Urothelium cell line (cell line): Measurements from ENCODE around the gene ASCL2.

Experiments
- DNase-seq: peaks from one replicate; pipeline ENCODE4 v3.0.0; 2011; ENCODE audit warnings: low spot score, mixed read lengths
- FAIRE-seq: peaks from 2 replicates; lab custom pipeline; 2011; peaks lifted over from hg19 to GRCh38; lab: Jason Lieb, UNC

The ASCL2 gene, protein sequence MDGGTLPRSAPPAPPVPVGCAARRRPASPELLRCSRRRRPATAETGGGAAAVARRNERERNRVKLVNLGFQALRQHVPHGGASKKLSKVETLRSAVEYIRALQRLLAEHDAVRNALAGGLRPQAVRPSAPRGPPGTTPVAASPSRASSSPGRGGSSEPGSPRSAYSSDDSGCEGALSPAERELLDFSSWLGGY

GRCh38 chr11:2270322-2271076 is at the start of gene ASCL2:
ASCL2 (minus strand) TSS chr11:2270588; CDS start chr11:2270332, 256 bp downstream.
- FAIRE-seq (no peak), DNase-seq (no peak)

- DNase-seq (no peak), FAIRE-seq (no peak)
Observed at GRCh38 chr11:2319791-2320472, 49.5 kb upstream of the ASCL2 start.

- FAIRE-seq (no peak), DNase-seq (no peak)
Observed at GRCh38 chr11:2318707-2319106, 48.3 kb upstream of the ASCL2 start.

DNA sequence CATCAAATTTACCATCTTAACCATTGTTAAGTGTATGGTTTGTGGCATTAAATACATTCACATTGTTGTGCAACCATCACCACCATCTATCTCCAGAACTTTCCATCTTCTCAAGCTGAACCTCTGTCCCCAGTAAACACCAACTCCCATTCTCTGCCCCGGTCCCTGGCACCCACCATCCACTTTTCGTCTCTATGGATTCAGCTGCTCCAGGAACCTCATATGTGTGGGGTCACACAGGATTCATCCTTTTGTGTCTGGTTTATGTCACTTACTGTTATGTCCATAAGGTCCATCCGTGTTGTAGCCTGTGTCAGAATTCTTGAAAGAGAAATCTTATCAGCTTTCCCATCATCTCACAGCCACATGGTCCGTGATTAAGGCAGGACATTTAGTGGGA is 47.7 kb upstream of the ASCL2 start:
- DNase-seq (no peak), FAIRE-seq (no peak)

DNA sequence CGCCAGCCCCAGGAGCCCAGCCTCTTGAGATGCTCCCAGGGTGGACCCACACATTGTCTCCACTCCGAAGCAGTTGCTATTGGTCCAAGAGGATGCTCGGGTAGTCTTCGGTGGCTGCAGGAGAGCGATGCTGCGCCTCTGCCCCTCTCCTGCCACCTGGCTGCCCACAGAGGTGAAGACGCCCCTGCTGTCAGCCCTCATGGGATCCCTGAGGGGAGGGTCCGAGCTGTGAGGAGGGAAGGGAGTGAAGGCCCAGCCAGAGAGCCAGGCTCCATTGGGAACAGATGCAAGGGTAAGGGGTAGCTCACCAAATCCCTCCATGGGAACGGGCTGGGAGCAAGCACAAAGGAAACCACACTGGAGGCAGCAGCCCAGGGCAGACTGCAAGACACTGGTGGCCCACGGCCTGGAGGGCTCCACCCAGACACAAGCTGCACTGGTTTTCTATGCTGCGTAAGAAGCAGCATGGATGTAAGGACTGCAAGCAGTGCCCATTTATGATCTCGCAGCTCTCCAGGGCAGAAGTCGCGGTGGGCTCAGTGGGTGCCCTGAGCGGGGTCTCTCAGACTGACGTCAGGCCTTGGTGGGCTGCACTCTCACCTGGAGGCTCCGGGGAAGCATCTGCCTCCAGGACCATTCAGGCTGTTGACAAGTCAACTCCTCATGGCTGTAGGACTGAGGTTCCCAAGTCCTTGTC is 47.1 kb upstream of the ASCL2 start:
- DNase-seq (no peak), FAIRE-seq (no peak)

DNA sequence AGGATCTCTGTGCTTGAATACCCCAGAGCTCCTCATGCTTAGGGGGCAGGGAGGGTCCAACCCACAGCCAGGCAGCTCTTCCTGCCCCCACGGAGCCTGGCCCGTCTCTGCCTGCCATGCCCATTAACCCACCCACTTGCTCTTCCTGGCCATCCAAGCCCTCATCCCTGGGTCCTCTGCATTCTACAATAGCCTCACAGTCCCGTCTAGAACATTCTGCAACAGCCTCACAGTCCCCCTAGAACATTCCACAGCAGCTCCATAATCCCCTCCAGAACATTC is 46.5 kb upstream of the ASCL2 start:
- DNase-seq = no peak
- no peak for FAIRE-seq

- FAIRE-seq = no peak
- no peak for DNase-seq
Observed at GRCh38 chr11:2316169-2316962, 46.0 kb upstream of the ASCL2 start.

DNA sequence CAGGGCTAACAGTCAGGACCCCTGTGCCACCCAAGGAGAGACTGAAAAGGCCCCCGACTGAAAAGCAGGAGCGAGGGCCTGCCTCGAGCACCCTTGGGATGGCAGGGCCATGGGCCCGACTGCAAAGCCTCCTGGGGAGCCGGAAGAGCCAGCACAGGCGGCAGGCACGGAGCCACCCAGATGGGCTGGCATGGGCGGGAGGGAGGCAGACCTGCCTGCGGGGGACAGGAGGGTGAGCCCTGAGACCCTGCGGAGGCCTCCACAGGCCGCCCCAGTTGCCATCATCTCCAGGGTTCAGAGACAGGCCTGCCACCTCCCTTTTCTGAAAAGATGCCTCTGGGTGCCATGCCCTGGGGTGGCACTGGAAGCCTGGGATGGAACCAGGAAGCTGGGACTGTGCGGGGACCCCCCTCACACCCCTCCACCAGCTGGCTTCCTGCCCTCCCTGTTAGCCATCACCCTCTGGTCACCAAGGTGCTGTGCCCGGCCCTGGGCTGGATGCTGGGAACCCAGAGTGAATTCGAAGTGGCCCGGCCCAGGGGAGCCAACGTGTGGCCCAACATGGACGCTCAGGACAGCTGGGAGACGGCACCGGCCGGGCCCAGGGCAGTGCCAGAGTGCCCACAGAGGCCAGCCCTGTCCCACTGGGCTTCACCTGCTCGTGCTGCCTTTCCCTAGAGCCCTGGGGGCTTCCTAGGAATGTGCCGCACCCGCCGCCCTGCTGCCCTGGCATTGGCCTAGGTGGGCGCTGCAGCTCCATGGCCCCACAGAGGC is 45.2 kb upstream of the ASCL2 start:
- no peak for DNase-seq
- no peak for FAIRE-seq

DNA sequence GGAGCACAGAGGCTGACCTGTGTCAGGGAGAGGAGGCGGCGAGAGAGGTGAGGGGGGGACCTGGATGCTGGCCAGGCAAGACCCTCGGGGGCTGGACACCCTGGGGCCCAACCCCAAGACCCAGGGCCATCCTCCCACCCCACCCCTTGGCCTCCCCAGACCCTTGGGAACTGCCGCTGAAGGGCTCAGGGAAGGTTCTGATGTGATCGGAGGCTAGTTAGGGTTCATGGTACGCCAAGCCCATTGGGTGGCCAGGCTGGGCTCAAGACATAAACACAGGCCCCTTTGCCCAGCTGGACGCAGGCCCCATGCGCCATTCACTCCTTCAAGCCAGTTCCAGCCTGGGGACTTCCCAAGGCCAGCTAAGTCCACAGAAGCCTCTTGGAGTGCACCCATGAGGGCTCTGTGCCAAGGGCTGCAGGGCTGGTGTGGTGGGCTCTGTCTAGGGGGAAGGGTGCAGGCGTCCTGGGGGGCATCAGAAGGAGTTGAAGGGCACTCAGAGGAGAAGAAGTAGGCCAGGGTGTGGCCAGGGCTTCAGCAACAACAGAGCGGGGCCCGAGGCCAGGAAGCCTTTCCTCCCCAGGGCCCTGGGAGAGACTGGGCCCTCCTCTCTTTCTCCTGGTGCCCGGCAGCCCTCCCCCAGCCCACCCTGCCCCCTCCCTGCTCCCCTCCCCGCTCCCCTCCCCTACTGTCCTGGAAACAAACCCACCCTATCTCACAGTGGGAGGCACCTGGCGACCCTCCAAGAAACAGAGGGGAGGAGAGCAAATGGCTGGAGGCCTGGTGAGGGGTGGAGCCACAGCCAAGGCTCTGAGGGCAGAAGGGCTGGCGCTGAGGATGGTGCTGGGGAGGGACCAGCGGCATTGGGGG is 44.4 kb upstream of the ASCL2 start:
- FAIRE-seq (no peak), DNase-seq (no peak)

DNA sequence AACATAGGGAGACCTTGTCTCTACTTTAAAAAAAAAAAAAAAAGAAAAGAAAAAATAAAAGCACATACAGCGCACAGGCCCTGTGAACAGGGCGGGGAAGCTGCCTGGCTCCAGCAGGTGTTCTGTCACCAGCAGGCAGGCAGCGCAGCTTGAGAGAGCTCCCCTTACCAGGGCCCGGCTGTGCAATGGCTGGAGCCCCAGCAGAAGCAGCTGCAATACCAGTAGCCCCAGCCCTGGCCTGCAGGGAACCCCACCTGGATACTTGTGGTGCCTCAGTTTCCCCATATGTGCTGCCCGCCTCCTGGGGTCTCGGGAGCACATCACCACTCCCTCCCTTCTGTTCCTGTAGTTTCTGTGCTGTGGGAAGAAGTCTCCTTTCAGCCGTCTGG is 43.7 kb upstream of the ASCL2 start:
- DNase-seq (no peak), FAIRE-seq (no peak)

DNA sequence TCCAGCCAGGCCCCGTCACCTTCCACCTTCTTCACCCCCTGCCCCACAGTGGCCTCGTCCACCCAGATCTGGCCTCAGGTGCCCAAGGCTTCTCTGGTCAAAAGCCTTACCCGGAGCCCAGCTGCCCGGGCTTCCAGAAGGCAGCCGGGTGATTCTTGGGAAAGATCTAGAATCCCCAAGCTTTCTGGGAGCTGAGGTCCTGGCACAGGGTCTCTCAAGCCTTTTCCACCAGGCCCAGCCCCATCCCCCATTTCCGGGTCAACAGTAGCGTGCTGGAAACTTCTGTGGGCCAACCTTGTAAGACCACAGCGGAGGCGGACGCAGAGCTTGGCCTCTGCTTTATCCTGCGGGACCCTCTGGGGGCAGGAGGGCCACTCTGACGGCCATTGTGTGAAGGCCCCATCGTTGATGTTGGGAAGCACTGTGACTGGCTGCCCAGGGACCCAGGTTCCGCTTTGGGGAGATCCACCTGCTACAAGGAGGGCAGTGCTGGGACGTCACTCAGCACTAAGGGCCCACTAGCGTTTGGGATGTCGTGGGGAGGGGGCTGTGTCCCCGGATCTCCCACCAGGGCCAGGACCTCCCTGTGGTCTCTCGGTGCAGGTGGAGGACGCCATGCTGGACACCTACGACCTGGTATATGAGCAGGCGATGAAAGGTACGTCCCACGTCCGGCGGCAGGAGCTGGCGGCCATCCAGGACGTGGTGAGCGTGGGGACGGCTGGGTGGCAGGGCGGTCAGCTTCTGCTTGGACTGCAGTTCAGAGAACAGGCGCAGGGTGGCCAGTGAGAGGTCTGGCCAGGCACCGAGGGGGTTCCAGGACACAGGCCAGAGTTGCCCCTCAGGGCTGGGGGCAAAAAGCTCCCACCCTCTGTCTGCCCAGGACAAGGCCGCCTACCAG is 42.9 kb upstream of the ASCL2 start:
- DNase-seq (no peak), FAIRE-seq (no peak)

DNA sequence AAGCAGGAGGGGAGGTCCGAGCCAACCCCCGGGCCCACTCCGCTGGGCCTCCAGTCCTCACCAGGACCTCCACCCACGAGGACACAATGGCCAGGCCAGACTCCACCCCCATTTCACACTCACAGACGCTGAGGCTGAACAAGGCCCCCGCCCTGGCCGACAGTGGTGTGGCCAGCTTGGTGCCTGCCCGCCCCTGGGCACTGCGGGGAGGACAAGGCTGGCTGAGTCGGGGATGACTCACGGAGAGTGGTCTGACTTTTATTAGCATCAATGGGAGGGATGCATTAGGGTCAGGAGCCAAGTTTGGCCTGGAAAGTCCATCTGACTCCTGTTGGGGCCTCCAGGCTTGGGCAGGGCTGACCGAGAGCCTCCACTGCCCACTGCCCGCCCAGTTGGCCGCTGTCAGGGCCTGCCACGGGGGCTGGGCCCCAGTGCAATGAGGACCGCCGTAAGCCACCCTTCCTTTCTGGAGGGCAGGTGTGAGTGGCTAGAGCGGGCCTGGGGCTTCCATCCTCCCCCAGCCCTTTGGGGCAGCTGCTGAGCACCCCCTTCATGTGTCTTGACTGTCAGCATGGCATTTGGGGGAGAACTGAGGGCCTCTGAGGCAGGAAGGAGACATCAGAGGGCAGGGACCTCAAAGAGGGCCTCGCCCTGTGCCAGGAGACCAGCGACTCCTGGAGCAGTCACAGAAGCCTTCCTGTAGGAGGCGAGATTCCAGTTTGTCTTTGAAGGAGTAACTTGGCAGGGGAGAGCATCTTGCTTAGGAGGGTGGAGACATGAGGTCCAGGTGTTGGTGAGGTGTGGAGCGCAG is 42.0 kb upstream of the ASCL2 start:
- no peak for DNase-seq
- no peak for FAIRE-seq

DNA sequence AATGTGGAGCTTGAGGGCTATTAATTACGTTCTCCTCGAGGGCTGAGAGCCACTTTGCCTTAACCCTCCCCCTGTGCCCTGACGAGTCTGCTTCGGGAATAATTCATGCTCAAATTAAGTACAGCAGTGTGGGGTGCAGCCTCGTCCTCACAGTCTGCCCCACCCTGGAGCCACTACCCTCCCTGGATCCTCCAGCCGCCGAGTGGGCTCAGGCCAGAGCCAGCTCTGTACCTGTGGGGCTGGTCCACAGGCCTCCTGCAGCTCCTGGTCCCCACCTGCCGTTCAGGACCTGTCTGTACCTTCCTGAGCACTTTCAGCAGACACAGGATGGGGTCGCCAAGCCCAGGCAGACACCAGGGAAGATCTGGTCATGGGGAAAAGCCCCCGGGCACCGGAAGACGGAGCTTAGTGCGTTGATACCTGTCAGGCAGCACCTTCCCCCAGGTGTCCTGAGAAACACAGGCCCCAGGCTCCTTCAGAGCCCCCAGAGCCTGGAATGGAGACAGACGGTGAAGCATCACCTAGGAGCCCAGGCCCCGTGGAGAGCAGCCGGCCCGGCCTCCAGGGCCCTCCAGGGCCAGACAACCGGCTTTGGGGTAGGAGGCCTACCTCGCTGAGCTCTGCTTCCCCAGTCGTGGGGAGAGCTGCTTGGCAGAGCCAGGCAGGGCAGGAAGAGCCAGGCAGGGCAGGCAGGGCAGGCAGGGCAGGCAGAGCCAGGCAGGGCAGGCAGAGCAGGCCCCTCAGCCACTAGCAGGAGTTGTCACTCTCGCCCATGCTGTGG is 41.2 kb upstream of the ASCL2 start:
- no peak for DNase-seq
- FAIRE-seq = no peak

DNA sequence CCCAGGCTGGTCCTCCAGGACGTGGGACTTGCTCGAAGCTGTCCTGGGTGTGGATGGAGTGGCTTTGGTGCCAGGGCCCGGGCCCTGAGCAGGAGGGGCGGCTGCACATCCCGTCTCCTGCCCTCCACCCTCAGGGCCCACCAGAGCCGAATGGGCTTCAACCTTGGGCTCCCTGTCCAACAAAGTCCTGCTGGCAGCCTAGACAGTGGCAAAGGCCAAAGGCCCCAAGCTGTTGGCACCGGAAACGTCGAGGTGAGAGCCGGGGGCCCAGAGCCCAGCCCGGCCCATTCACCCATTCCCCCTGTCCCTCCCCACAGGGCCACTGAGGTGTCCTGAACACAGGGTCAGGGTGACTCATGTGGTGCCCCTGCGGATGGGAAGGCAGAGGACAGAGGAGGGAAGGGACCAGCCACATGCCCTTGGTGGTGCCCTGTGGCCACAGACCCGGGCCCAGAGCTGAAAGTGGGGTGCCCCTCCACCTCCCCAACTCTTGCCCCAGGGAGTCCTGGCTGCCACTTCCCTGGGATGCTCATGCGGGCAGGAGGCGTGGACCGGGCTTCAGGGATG is 40.5 kb upstream of the ASCL2 start:
- FAIRE-seq (no peak), DNase-seq (no peak)

DNA sequence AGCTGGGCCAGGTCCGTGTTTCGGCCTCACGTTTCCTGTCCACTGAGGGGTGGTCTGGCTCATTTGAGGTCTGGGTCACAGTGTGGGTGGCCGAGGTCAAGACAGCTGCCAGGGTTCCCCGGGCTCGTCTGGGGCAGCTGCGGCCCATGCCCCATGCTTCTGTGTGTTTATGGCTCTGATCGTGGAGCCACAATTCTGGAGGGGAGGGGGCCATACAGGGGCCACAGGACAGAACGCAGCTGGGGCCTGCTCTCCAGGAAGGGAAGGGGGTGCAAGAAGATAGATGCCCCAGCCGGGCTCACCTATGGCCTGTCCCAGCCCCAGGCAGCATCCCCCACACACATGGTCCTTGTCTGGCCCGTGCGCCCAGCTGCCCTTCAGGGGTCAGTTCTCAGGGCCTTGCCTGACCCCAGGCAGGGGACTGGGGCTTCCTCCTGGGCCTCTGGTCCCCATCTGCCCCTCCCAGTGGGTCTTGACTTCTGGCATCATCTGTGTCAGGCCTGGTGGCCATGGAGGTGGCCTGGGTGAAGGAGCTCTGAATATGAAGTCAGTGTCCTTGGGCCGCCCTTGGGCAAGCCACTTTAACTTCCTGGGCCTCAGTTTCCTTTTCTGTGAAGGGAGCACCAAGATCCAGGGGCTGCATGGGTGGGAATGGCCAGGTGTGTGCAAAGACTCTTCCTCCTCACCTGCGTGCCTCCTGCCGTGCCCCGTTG is 39.8 kb upstream of the ASCL2 start:
- no peak for FAIRE-seq
- no peak for DNase-seq
